Heart left ventricle (tissue), 16 donors: ENCODE measurements around the gene PLSCR2. TPM values are rescaled to one million over a fixed set of nuclear protein-coding genes. Genes with fewer than 3 reads are reported as not detected.

ENCODE experiments used
- ATAC-seq, 4 donors: fragments of 200-7000 bp; cut with Tn5 transposase; one replicate each; pipeline ENCODE4 v1.9.1; 2020 to 2022; ENCODE audit warnings: moderate library complexity in 4 of 4, mild to moderate bottlenecking in 3 of 4, moderate number of reproducible peaks in 1 of 4
- DNase-seq, 5 donors: peaks; one replicate each; pipeline ENCODE4 v3.0.0-alpha.2; 2020
- H3K27ac ChIP-seq, 12 donors: fragments of 200-600 bp; sonication (generic) in 4 of 12; one replicate each; pipeline versions ENCODE4 v1.5.0 to v1.8.0; 2016 to 2022; ENCODE audit warnings: mild to moderate bottlenecking in 2 of 12
- H3K27me3 ChIP-seq, 9 donors: fragments of 200-600 bp; sonication (generic) in 2 of 9; one replicate each; pipeline versions ENCODE4 v1.5.1 to v1.8.0; 2016 to 2022; ENCODE audit warnings: mild to moderate bottlenecking in 3 of 9
- H3K36me3 ChIP-seq, 9 donors: fragments of 200-600 bp; sonication (generic) in 2 of 9; one replicate each; pipeline versions ENCODE4 v1.5.0 to v1.8.0; 2018 to 2022; ENCODE audit warnings: mild to moderate bottlenecking in 2 of 9
- H3K4me1 ChIP-seq, 12 donors: fragments of 200-600 bp; sonication (generic) in 4 of 12; one replicate each; pipeline versions ENCODE4 v1.5.0 to v1.8.0; 2016 to 2022; ENCODE audit warnings: mild to moderate bottlenecking in 3 of 12
- H3K4me3 ChIP-seq, 12 donors: fragments of 200-600 bp; sonication (generic) in 4 of 12; one replicate each; pipeline versions ENCODE4 v1.5.0 to v1.8.0; 2017 to 2022; ENCODE audit warnings: mild to moderate bottlenecking in 9 of 12, moderate library complexity in 4 of 12
- H3K9me3 ChIP-seq, 12 donors: fragments of 200-600 bp; sonication (generic) in 4 of 12; one replicate each; pipeline versions ENCODE4 v1.5.0 to v1.8.0; 2016 to 2022; ENCODE audit warnings: mild to moderate bottlenecking in 1 of 12
- POLR2A ChIP-seq, 2 donors: fragments of 450-650 bp; IDR thresholded peaks; one replicate each; pipeline ENCODE4 v1.6.1; 2017; ENCODE audit warnings: antibody characterized with exemption in 2 of 2, mild to moderate bottlenecking in 2 of 2, moderate library complexity in 2 of 2
- WGBS, 4 donors: extraction: QIAGEN DNeasy Blood & Tissue Kit in 2 of 4; methylation state at CpG; one replicate each; pipeline versions ENCODE4 v1.1.5 to v1.1.7; 2013 to 2018; 5-methylcytosine and 5-hydroxymethylcytosine counted together
- intact Hi-C, 10 donors: fragments of 100-400 bp; cut with DNase I; formaldehyde crosslinking; loops; one replicate each; pipeline versions ENCODE4 v1.11.1 to v1.14.2; 2022
- polyA plus RNA-seq, 2 donors: library from polyadenylated mRNA; stranded (reverse); fragments of 200-250 nt; gene quantifications; one replicate each; pipeline ENCODE4 v1.2.3, GENCODE V29; 2013
- total RNA-seq, 9 donors: library from RNA; depleted of rRNA in 2 of 9; stranded (reverse); fragments of >200 nt in 2 of 9; fragmentation: NEBNext Ultra II Directional in 3 of 9; extraction: Animal tissue kit (Norgen Biotek cat#: 25700) in 3 of 9; gene quantifications; one replicate each; pipeline versions ENCODE4 v1.1.0 to v1.2.4, GENCODE V29; 2016 to 2023
- TF ChIP-seq, protein P1 (sequence below), 12 donors: fragments of 200-600 bp; sonication (generic) in 4 of 12; IDR thresholded peaks; one replicate each; pipeline versions ENCODE4 v1.5.0 to v1.8.0; 2018 to 2022; ENCODE audit warnings: antibody characterized with exemption in 12 of 12, mild to moderate bottlenecking in 5 of 12
- donor health status: ischemic (EF 13 %, LVEDD 7.1; RV severe dilation, severe dysfunction).
- donor health status: healthy with polysubstance abuse.
- donor health status: DM: no; HTN: yes; CAD: no.
- donor health status: DM: no; HTN: no; CAD: no.
- donor health status: ischemic (EF 25% LVEDD 6.9; RV normal size, moderate dysfunction).
- donor health status: ischemic (EF 25% LVEDD 5.7; RV mildly dilated, moderate dysfunction).
- donor health status: healthy.
- donor health status: DM: yes; HTN: yes; CAD: no.
- donor health status: ischemic (EF 35%, LVEDD 5.7; RV mildly dilated, moderate dysfunction).
- donor health status: nonischemic (EF 11% LVEDD 7.7; RV severe dilation, severe dysfunction).
- donor health status: DM: yes; HTN: yes; CAD: no.
- donor health status: PGD.
- donor health status: ischemic (EF 29% LVEDD 5.4; RV normal size, mild dysfunction).
- donor health status: nonischemic (EF 23%, LVEDD 6.1; RV moderate dilation, normal function).

Gene PLSCR2
- total and polyA plus RNA-seq, 11 donors = not detected

DNA sequence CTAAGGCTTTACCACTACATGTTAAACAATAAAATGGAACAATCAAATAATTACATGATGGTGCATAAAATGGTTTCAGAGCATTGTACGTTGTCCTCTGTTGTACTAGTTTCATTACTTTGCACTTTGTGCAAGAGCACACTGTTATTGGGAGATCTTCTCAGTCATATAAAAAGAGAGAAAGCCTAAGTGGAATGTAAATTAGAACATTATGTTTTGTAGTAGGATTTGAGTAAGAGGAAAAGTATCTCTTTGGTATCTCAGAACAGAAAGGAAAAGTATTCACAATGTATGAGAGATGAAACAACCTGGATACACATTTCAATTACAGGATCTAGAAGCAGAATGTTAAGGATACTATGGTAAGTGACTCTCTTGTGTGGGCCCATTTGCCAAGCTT is 26.9 kb upstream of the PLSCR2 start:
- intact Hi-C loops = no loop called here
- Histone ChIP-seq H3K36me3 (no peaks in the 10 kb centered on the region), H3K4me1 (no peaks in the 10 kb centered on the region), H3K9me3 (peaks cover 0 to 7% (median 0%) of the 10 kb centered on the region in 12 donors), H3K4me3 (no peak overlapping the region), H3K27me3 (no peaks in the 10 kb centered on the region), H3K27ac (no peak overlapping the region)
- ATAC-seq (no peak), DNase-seq (no peak)
- TF ChIP-seq, protein P1, sequence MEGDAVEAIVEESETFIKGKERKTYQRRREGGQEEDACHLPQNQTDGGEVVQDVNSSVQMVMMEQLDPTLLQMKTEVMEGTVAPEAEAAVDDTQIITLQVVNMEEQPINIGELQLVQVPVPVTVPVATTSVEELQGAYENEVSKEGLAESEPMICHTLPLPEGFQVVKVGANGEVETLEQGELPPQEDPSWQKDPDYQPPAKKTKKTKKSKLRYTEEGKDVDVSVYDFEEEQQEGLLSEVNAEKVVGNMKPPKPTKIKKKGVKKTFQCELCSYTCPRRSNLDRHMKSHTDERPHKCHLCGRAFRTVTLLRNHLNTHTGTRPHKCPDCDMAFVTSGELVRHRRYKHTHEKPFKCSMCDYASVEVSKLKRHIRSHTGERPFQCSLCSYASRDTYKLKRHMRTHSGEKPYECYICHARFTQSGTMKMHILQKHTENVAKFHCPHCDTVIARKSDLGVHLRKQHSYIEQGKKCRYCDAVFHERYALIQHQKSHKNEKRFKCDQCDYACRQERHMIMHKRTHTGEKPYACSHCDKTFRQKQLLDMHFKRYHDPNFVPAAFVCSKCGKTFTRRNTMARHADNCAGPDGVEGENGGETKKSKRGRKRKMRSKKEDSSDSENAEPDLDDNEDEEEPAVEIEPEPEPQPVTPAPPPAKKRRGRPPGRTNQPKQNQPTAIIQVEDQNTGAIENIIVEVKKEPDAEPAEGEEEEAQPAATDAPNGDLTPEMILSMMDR (IDR thresholded peaks at IDR 0.05) = no peak
- no peak for TF ChIP-seq POLR2A (IDR thresholded peaks at IDR 0.05)
- 0 to 93% (median 24%) methylated on average over 1 of the region's 1 CpG for WGBS, 4 donors

DNA sequence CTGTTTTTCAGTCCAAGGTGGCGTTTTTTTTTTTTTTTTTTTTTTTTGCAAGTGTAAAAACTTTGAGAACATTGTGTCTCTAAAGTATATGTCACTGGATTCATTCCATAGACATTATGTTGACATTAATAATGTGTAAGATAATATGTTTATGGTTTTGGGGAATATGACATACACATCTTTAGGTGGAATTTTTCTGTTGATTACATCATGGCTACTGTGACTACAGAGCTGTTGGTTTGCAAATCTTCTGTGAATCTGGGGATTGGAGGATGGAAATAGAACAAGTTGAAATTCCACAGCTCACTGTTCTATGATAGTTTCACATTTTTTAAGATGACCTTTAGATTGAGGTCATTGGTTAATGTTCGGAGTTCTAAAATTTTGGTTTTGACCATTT is 24.4 kb upstream of the PLSCR2 start:
- Histone ChIP-seq H3K4me1 (no peaks in the 10 kb centered on the region), H3K4me3 (no peak overlapping the region), H3K36me3 (no peaks in the 10 kb centered on the region), H3K9me3 (peaks cover 0 to 27% (median 0%) of the 10 kb centered on the region in 12 donors), H3K27ac (no peak overlapping the region), H3K27me3 (no peaks in the 10 kb centered on the region)
- 82 to 94% (median 91%) methylated on average over 2 of the region's 2 CpGs for WGBS, 4 donors
- intact Hi-C loops = no loop called here
- no peak for TF ChIP-seq POLR2A (IDR thresholded peaks at IDR 0.05)
- TF ChIP-seq, protein P1 (IDR thresholded peaks at IDR 0.05) = no peak
- DNase-seq (no peak), ATAC-seq (no peak)

DNA sequence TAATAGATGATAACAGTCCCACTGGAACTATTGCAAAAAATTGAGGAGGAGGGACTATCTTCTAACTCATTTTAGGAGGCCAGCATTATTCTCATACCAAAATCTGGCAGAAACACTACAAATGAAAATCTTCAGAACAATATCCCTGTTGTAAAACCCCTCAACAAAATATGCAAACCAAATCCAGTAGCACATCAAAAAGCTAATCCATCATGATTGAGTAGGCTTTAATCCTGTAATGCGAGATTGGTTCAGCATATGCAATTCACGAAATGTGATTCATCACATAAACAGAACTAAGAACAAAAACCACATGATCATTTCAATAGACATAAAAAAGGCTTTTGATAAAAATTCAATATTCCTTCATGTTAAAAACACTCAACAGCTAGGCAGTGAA is 23.9 kb upstream of the PLSCR2 start:
- Histone ChIP-seq H3K27me3 (no peaks in the 10 kb centered on the region), H3K4me3 (no peak overlapping the region), H3K36me3 (no peaks in the 10 kb centered on the region), H3K9me3 (peaks cover 0 to 32% (median 1%) of the 10 kb centered on the region in 12 donors), H3K27ac (no peak overlapping the region), H3K4me1 (no peaks in the 10 kb centered on the region)
- no peak for TF ChIP-seq POLR2A (IDR thresholded peaks at IDR 0.05)
- TF ChIP-seq, protein P1 (IDR thresholded peaks at IDR 0.05) = no peak
- ATAC-seq = no peak
- intact Hi-C loops = no loop called here
- no peak for DNase-seq
- 88 to 95% (median 92%) methylated on average over 2 of the region's 2 CpGs for WGBS, 4 donors

DNA sequence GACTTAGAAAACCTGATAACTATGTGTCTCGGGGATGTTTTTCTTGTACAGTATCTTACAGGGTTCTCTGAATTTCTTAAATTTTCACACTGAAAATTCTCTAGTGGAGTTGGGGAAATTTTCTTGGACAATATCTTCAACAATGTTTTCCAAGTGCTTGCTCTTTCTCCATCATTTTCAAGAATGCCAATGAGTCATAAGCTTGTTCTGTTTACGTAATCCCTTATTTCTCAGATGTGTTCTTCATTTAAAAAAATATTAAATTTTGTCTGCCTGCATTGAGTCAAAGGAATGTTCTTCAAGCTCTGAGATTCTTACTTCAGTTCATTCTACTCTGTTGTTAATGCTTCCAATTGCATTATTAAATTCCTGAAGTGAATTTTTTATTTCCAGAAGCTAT is 21.9 kb upstream of the PLSCR2 start:
- no peak overlapping the region for H3K27ac ChIP-seq
- DNase-seq (no peak), ATAC-seq (no peak)
- H3K4me3 ChIP-seq = no peak overlapping the region
- TF ChIP-seq POLR2A (IDR thresholded peaks at IDR 0.05) = no peak
- TF ChIP-seq, protein P1 (IDR thresholded peaks at IDR 0.05) = no peak
- H3K4me1 ChIP-seq = no peaks in the 10 kb centered on the region
- H3K27me3 ChIP-seq = no peaks in the 10 kb centered on the region
- intact Hi-C loops = no loop called here
- 41 to 91% (median 59%) methylated on average over 2 of the region's 2 CpGs for WGBS, 4 donors
- peaks cover 0 to 42% (median 2%) of the 10 kb centered on the region in 12 donors for H3K9me3 ChIP-seq
- H3K36me3 ChIP-seq = no peaks in the 10 kb centered on the region
